ENCODE data around the gene DPYD.

DPYD gene

DNA sequence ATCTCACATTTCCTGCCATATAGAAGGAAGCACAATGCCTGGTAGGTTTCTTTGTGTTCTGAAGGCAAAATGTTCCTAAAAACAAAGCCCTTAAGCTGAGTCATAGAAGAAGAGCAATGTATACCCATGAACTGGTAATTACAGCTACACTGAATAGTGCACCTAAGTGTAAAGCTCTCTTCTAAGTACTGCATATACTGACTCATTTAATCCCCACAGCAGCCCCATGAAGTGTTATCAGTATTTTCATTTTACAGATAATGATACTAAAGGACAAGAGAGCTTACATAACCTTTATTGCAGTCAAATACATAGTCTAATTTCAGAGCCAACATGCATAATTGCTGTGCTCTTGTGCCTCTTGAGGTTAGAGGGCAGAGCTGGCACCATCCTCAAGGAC is 239.9 kb downstream of the DPYD start:
- DNase-seq: no peak

DNA sequence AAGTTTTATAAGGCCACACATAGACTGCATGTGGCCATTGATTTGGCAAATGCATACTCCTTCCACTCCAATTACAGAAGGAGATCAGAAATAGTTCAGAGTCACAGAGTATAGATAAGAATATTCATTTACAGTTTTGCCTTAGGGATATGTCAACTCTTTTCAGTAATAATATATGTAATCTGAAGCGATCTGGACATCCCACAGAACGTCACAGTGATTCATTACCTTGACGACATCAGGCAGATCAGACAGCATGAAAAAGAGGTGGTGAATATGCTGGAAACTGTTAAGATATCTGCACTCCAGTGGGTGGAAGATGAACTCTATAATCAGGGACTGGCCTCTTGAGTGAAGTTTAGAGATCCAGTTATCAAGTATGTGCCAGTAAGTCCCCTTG is 240.4 kb downstream of the DPYD start:
- DNase-seq: no peak

DNA sequence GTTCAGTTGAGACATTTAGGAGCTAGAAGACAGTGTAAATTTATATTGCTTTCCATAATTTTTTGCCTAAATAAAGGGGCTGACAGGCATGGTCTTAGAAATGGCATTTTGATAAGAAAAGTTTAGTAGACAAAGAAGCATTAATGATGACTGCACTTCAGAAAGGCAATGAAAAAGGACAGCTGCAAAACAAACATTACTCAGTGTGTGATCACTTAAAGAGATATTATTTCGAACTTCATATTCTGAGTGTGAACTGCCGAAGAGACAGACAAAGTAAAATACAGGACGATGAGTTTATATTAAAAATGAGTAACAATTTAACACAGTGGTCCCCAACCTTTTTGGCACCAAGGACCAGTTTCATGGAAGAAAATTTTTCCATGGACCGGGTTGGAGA is 243.1 kb downstream of the DPYD start:
- no peak for DNase-seq

DNA sequence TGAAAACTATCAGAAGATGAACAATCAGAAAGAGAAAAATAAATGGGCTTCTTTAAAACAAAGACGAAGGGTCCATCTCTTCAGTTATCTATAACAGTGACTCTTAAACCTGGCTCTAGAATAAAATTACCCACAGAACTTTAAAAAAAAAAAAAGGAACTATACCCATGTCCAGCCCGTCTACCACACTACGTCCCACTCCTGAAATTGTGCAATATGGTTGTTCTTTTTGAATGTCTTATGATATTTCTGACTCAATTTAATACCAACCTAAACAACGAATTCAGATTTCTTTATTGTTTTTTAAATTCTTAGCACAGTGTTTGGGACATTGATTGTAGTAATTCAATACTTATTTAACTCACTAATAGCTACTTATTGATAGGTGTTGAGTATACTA is 246.3 kb downstream of the DPYD start:
- no peak for DNase-seq

DNA sequence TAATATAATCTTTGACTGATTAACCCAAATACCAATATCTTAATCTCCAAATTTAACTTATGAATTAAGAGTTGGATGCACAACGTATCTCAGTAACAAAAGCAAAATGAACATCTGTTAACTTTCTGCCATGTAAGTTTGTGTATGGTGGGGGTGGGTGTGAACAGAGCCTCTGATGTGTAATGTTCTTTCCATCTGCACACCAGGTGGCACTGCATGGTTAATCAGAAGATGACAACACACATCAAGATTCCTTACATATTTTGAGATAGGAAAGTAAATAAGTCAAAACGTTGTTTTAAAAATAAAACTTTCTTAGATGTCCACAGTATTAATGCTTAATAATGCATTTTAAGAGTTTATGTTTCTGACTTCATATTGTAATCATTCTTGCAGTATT is 251.9 kb downstream of the DPYD start:
- no peak for DNase-seq

DNA sequence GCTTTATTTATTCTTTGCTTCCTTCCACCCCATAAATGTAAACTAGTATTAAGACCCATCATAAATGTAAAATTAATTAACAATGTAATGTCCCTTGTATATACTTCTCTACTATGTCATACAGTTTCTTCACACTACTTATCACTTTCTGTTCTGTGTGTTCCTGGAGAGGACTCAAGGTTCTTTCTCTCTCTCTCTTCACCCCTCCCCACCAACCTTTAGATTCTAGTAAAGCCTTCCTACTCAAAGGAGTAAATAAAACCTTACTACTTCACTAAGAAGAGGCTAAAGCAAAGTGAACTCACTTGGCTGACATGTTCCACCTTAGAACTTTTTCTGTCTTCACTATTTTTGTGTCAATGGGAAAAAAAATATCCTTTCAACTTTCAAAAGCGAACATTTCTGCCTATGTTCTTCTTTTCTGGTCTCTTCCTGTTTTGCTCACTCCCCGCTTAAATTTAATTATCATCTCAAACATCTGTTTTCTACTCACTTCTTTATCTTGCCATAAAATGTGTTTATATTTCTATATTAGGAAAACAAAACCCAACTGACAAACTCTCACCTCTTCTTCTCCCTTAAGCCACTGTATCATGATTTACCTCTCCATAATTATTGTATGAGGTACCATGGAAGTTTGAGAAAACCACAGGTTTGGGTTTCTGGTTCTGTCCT is 260.3 kb downstream of the DPYD start:
- no peak for DNase-seq

DNA sequence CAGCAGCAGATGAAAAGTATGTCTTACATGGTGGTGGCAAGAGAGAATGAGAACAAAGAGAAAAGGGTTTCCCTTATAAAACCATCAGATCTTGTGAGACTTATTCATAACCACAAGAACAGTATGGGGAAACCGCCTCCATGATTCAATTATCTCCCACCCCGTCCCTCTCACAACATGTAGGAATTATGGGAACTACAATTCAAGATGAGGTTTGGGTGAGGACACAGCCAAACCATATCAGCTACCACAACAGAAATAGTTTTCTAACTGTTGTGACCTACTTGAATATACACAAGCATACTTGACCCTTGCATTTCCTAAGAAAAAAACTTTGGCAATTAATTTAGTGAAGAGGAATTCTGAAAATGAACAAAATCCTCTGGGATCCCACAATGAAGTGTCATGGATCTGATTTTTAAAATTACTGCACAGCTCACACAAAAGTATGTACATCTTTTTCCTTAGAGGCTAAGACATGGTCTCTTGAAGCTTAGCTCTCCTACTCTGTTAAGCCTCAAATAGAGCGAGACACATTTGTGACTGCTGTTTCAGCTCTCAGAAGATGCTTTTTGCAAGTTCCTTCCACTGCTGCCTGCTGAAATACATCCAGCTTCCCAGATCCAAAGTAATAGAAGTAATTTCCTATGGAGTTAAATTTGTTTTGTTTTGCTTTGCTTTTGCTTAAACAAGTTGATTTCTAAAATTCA is 265.8 kb downstream of the DPYD start:
- no peak for DNase-seq

DNA sequence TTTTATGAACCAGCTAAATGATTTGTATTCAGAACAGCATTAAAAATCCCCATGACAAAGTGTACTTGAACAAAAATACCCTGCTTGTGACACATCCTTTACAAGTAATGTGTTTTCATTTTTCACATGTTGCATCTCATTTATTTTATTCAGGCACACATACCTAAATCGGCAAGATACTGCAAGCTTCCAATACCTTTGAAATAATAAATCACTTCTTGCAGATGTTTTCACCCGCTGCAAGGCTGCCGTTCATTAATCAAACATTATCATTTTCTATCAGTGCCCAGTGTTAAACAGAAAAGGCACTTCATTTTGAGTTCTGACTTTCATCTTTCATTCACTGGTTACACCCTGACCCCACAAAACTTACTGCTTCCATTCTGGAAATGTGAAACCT is 269.6 kb downstream of the DPYD start:
- no peak for DNase-seq

DNA sequence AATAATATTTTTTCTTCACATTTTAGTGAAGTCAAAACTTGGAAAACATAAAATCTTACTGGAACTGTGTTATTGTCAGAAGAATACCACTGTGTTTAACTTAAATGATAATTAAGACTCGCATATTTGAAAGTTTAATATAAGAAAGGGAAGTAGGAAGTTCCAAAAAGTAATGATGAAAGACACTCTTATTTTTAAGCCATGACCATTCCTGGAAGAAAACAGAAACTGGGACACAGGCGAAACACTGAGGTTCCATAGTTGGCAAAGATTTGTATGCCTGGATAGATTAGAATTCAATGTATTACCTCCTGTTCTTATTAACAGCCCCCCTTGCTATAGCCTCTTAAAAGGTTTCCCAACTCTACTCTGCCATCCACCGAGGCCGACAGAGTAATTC is 271.2 kb downstream of the DPYD start:
- DNase-seq: no peak

DNA sequence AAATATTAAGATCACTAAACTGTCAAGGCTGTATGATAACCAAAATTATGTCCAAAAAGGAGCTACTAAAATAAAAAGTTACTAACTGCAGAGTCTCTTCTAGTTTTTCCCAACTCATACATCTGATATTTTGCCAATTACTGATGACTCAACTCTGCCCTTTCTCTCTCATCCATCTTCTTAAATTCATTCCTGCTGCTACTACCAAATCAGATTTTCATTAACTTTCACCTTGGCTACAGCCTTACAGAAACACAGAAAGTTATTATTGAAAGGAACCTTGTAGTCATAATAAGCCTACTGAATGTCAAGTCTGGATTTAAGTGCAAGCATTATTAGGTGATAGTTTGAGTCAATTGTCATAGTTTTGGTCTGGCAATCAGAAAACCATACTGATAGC is 273.1 kb downstream of the DPYD start:
- DNase-seq: no peak

DNA sequence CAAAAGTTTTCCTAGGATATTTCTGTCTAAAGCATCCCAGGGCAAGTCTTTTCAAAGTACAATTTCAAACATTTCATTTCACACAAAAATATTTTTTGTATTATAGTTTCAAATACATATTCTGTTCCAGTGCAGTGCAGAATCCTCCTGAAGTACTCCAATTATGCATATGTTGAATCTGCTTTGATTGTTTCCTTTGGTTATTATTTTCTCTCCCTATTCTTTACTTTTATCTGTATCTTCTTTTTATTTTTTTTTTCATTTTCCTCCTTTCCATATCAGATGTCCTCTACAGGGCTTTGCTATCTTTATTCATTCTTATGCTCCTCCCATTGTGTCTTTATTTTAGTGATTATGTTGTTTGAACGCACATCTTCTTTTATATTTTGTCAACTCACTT is 274.8 kb downstream of the DPYD start:
- no peak for DNase-seq

DNA sequence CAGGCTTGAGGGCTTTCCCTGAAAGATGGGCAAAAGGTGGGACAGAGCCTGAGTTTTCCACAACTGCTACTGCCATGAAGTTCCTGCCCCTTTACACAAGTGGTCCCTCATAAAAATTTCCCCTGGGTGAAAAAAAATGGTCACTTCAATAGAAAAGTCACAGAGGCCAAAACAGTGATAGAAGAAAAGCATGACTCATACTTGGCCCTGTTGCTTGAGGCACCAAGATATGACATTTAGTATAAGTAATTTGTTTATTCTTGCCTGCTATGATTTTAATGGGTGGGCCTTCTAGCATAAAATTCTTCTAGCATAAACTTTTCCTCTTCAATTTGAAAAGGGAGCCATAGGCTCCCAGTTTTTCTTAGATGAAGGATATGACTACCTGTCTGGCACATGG is 280.2 kb downstream of the DPYD start:
- no peak for DNase-seq

DNA sequence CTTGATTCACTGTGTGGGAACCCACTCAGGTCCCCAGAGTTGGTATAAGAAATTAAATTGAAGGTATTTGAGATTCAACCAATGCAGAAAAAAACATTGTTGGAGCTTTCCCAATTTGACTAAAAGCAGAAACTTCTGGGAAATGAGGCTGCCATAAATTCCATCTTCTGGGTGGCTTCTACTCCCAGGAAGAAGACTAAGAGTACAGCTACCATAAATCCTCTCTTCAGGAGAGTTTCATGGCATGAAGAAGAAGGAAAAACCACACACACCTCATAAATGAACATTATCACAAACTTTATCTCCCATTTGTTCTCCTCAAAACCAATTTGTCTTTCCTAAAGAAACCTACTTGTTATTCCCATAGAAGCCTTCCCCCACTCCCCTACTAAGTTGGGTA is 283.9 kb downstream of the DPYD start:
- DNase-seq: no peak

DNA sequence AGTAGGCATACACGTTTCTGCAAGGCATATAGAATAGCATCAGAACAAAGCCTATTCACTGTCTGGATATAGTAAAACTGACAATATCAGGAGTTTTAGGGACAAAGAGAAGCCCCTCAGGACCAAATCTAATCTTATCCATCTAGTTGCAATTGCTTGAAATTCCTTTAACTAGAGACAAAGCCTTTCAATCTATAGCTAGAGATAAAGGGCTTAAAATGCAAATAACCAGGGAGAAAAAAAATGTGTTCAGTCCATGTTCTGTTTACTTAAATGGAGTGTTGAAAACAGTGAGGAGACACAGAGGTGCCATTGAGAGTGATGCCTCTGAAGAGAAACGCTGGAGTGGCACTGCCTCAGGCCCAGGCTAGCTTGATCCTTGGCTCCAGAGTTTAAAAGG is 286.1 kb downstream of the DPYD start:
- DNase-seq: no peak

DNA sequence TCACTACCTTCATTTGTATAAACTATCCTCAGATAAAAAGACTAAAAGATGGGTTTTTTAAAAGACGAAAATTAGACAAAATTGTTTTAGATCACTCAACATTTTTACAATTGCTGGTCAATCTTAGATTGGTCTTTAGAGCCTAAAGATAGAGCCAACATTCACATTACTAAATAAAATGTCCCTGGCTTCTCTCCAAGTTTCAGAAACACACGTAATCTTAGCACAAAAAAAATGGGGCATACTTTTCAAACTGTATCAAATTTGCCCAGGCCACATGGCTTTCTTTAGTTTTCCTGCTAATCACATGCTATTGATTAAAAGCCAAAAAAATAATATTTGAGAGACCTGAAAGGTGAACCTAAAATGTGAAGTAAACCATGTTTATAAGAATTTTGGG is 288.1 kb downstream of the DPYD start:
- DNase-seq: no peak

DNA sequence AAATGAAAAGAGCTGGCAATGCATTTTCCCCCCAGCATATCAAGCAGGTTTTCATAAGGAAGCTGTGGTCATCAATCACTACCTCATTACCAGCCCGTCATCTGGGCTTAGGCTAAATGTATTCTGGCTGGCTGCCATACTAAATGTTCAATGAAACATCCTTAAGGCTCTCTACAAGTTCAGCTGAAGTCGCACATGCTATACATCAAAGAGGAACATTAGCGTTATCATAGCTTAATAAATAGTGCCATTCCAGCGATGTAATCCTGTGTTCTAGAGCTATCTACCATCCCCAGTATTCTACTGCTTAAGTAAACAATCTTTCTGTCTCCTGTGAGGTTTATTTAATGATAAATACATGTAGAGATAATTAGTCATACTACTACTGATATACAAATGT is 288.8 kb downstream of the DPYD start:
- no peak for DNase-seq

DNA sequence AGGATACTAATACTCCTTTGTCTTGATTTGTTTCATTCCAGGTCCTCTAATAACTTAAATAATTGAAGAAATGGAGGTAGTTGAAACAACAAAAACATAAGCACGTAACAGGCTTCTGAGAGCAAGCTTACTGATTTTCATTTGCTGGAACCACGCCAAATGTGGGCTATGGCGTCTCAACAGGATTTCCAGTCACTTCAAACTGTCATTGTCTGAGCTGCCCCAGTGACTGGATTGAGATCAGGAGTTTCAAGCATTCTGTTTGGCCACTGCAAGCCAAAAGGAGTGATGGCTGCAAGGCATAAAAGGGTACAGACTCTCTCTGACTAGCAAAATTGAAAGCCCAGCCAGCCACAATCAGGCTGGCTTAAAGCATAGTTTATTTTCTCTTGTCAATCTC is 289.9 kb downstream of the DPYD start:
- DNase-seq: no peak

DNA sequence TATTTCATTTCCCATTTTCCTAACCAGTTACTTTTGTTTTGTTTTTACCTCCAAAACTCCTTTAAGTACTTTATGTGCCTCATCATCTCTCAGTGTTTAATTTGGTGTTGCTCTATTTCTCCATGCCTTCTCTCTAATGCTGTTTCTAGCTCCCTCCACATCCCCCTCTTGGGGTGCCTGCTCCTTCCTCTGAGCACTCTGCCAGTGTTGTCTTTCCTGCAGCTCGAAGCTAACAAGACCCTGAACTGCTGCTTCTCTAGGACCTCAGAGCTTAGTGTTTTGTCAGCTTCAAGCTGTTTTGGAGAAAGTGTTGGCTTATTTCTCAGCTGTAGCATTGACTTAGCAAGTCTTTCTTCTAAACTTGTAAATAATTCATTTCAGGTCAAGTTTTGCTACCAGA is 290.6 kb downstream of the DPYD start:
- no peak for DNase-seq

DNA sequence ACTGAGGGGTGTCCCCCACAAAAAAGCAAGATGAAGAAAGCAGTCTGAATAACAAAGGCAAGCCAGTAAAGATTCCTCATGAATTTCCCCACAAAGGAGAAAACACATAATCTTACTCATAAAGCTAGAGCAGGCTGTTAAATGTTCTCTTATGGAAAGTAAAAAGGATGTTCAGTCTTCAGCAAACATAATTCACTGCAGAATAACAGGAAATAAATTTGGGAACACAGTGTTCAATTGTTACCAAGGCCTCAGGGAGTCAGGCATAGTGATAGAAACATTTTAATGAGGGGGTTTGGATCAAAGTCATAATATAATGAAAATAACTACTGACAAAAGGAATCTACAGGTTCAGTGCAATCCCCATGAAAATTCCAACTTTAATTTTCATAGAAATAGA is 297.6 kb downstream of the DPYD start:
- DNase-seq: no peak

DNA sequence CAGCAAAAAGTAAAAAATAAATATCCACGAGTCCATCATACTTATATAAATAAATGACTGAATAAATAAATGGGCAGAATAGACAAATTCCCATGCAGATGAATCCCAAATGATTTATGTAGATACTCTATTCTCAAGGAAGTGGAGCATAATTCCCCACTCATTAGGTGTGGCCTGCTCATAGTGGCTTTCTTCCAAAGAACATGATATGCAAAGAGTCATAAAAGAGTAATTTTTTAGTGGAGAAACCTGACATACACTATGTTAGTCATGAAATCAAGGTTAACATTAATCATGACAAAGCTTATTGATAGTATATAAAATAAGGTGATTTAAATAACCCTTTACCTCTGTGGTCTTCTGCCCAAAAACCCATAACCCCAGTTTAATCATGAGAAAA is 298.9 kb downstream of the DPYD start:
- no peak for DNase-seq

DNA sequence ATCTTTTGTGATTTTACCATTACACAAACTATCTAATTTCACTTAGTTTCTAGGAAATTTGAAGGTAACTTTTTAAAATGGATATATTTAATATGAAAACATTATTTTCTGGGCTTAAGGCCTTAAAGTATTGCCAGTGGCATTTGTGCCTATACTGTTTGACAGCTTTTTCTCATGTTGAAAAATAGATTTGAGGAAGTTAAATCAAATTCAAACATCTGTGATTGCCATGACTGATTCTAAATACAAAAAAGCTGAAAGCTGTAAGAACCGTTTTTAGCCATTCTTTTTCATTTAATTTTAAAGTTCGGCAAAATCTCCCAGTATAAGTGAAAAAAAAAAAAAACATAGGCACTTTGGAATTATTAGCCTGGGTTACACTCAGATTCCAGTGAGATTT is 301.1 kb downstream of the DPYD start:
- DNase-seq: no peak

DNA sequence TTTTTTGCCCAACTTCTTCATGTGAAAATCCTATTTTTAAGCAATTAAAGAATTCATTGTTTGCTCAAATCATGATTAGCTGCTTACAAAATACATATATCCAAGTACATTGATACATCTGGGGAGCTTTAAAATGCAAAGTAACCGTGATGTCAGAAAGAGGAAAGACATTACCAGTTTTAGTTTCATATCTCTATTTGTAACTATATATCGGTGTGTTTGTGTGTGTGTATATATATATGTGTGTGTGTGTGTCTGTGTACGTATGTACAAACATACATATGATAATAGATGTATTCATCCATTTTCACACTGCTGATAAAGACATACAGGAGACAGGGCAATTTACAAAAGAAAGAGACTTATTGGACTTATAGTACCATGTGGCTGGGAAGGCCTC is 310.1 kb downstream of the DPYD start:
- DNase-seq: no peak

DNA sequence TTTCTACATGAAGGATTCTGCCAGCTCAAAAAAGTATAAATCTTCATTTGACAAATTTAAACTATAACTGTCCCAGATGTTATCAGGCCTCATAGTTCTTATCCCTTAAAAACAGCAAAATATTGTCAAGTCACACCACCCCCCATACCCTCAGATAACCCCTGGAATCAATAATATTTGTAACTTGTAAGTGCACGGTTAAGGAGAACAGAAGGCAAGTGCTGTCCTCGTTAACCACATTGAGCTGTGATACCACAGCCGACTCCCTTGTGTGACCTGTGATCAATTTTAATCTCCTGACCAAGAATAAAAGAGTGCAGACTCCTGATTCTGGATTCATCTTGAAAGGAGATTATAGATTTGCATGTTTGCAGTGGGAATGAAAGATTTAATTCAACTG is 310.7 kb downstream of the DPYD start:
- DNase-seq: no peak

DNA sequence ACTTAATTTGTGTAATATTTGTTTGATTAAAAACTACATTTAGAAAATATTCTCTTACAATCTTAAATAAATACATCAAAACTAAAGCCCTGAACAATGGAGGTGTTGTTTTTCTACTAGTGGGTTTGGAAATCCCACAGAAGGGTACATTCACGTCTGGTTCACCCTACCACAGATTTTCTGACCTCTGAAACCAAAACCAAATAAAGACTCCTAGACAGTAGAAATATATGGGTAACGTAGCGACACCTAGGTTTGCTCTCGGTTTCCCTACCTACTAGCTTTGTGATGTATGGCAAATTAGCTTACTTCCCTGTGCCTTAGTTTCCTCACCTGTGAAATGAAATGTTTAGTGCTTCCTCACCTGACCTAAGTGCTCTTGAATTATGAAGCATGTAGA is 312.6 kb downstream of the DPYD start:
- no peak for DNase-seq

DNA sequence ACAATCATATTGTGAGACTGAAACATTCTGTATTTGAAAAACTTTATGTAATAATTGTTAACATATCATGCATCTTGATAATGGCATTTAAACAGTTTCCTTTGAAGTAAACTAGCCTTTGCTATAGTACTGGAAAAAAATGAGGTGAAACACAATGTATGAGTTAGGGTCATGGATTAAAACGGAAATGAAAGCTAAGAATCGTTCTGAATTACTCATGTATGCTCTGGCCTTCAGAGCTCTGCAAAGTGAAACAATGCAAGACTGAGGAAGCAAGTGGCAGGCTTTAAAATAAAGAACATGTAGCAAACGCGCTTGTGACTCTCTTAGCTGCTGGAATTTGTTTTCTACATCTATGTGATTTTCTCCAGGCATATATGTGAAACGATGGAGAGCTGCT is 317.1 kb downstream of the DPYD start:
- DNase-seq: no peak
